HG02610 (cell line): ENCODE measurements around the gene SP140.
A peak's percentile ranks its signal among the peaks of the same experiment; 100 is the strongest.
"Not testable (repeated sequence)": the region's sequence is repeated elsewhere in the genome, so short reads cannot be mapped to it uniquely, and the experiment has no call there.

Experiments
- ATAC-seq: cut with Tn5 transposase; IDR thresholded peaks from one replicate; pipeline ENCODE4 v1.9.1; 2021; ENCODE audit warnings: mild to moderate bottlenecking, moderate library complexity; ENCODE audit not compliant: unreplicated experiment

The SP140 gene

DNA sequence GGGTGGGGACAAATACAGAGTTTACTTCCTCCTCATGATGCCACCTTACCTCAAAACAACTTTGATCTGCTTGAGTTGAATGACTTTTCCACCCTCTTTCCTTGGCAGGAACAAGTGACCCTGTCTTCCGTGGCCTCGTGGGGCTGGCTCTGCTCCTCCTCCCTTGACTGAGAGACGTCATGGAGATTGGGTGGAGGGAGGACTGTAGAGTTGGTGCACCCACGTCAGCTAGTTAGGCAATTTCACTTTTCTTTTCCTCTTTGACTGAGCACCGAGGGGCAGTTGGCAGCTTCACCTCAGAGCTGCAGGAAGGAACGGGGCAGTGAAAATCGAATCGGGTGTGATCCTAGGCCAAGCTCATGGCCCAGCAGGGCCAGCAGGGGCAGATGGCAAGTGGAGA, at the start of gene SP140:
Gene SP140 (plus strand): TSS at position 251 of the 400 bp plus-strand sequence. CDS start 109 bp downstream, at position 360.
- peak; percentile 87 for ATAC-seq

DNA sequence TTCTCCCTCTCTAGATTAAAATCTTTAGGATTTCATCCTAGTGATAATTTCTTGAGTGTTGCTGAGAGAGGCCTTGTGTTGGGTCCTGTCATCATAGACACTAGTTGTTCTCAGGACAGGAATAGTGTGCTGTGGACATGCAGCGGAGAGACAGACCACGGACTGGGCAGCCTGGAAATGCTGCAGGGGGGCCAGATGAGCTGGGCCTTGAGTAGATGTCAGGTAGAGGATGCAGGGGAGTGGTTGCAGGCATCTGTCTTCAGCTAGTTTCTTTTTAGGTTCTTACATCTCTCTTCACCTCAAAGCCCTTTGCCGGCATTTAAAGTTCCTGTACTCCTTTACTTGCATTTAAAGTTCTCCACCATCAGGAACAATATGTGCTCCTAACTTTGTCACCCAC, 48.5 kb upstream of the SP140 start:
- no peak for ATAC-seq

DNA sequence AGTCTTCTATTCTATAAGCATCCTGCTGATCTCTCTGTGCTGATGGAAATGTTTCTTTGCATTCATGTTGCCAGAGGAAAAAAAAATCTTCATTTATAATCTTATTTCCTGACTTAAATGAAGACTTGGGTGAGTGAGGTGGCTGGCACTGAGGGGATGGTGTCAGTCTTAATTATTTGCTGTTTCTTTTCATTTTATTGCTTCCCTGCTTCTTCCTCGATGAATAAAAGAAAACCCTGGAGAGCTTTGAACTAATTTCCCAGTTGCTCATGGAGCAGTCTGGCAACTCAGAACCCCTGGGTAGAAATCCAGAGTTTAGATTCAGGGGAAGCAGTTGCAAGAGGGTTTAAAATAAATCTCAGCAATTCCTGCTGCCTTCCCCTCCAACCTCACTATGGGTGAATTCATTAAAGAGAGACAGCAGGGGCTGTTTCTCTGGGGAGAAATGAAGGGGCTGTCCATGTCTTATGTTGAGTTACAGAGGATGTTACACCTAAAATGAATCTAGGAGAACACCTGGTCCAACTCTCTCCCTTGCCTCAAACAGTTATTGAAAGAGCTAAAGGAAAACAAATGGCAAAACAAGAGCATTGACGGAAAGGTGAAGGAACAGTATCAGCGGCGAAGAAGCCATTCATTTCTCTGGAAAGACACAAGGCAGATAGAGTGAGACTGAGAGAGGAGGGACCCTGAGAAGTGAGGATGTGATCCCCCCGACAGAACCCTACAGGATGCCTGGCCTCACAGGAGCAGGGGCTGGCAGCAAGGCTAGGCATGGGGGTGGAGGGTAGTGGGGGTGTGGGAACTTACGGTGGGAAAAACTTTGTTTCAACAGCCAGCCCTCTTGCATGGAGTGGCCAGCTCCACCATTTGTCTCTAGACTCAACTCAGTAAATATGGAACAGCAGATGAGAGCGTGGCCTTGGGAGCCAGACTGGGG, 46.7 kb upstream of the SP140 start:
- ATAC-seq, result no peak

DNA sequence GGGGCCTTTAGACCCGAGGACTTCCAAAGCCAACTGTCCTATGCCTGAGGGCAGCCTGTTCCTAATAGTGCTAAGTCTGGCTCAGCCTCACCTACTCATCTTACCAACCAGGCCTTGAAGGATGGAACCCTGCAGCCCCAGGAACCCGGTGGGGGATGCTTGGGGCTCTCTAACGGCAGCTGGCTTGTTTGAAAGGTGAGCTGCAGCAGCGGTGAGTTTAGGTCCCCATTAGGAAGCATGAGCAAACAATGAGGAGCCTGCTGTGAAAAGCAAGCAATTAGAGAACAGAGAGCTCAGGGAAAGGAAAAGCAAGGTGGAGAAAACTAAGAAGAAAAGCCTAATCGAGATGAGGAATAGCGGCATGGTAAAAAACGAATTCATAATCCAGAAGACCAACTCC, 45.6 kb upstream of the SP140 start:
- no peak for ATAC-seq

DNA sequence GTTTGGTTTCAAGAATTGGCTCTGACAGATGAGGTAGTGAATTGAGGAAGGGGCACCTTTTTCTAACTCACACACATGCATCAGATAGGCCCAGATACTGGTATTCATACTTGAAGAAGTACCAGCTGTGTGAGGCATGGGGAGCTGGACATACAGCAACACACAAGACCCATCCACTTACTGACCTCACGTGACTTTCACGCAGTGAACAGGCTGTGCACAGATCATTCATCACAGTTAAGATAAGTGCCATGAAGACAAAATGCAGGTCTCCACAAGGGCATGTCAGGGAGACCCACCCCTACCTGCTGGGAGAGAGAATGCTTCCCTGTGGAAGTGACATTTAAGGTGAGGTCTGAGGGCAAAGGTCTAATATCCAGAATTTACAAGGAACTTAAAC, 44.3 kb upstream of the SP140 start:
- ATAC-seq, result no peak

DNA sequence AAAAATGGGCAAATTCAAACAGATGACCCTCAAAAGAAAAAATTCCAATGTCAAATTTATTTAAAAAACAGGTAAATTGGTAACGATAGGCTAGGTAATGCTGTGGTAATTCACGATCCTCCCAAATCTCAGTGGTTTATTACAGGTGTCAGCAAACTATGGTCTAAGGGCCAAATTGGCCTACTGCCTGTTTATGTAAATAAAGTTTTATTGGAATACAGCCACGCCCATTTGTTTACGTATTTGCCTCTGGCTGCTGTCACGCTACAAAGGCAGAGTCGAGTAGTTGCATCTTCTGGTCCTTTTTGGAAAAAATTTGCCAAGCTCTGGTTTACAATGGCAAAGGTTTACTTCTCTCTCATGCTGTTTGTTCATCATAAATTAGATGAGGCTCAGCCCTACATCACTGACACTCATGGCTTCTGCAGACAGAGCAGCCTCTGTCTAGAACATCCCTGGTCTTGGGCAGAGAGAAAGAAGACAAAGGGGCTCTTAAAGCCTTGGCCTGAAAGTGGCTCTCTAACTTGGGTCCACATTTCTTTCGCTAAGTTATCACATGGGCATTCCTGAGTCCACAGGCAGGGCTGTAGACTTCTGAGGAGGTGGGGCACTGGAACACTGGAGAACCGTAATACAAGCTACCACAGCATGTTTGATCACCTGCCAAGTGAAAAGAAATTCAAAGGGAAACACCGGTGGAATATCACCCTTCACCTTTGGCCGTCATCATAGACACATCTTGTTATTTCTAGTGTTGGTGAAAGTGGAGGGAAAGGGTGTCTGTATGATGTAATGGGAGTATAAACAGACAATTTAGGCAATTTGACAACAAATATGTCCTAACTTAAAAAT, 40.6 kb upstream of the SP140 start:
- no peak for ATAC-seq

DNA sequence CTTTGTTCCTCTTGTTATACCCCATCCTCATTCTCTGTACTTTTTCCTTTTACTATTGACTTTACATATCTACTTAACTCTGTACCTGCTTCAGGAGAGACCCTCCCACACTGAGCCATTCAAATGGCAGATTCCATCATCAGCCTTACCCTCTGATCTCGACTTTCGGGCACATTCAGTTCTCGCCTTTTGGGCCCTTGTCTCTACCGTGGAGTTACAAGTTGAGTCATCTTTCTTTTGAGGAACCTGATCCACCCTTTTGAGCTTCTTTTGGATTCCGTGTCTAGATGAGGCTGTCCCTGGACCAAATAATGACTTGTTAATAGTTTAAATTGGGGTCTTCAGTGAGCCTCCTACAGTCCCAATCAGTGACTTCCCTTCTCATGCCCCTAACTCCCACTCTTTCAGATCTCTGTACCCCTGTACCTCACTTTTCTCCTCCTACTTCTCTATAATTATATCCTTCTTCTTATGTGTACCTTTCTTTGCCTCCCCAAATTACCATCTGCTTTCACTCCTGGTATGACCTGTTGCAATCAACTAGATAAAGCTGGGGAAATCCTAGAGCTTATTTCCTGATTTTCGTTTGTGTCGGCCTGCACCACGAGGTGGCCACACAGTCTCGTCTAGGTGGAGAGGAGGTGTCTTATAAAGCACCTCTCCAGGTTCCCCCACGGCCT, 23.0 kb upstream of the SP140 start:
- ATAC-seq, result peak; percentile 67

DNA sequence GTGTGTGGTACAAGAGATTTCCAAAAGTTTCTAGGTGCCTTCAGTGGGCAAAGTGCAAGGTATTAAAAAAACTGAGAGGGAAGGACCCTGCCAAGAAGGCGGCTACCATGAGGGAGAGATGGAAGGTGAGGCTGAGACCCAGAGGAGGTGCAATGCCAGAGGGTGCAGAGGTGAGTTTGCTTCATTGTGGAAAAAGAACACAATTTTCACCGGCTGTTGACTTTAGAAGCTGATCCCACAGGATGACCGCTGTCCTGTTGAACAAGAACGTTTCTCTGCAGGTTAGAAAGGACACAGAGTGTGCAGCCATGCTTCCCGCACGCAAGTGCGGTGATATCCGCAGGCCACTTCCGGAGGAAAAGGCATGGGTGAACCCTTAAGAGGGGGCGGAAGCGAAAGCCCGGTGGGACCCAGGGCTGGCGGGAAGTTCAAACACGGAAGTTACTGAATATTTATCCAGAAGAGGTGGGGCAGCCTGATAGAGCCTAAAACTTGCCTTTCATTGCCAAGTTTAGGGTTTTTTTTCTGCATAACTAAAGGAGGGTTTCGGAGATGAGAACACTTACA, 22.3 kb upstream of the SP140 start:
- no peak for ATAC-seq

DNA sequence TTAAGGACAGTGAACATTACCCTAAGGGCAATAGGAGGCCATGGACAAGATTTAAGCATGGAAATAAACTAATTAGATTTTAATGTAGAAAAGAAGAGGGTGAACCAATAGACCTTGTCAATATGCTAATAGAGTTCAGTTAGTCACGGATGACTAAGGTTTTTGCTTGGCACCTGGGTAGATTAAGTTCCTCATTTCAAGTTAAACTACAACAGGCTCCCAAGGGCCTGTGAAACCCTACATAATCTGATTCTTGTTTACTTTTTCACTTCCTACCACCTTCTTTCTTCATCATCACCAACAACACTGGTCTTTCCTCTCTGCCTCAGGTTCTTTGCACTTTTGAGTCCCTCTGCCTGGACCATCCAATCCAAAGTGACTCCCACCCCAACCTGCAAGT, 20.5 kb upstream of the SP140 start:
- ATAC-seq, result no peak

DNA sequence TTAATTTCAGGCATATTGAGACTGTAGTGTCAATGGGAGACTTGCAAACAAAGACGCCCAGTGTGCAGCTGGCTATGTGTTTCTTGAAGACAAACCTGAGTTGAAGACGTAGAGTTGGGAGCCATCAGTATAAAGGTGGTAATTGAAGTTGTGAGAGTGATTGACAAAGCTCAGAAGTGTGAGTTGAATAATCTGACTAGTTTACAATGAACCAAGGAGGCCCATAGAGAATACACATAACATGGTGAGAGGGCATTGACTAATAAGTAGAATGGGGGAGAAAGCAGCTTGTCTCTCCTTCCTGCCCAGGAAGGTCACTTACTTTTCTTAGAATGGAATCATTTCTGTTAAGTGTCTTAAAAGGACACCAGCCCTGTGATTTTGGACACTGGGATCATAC, 19.8 kb upstream of the SP140 start:
- ATAC-seq, result peak; percentile 52

DNA sequence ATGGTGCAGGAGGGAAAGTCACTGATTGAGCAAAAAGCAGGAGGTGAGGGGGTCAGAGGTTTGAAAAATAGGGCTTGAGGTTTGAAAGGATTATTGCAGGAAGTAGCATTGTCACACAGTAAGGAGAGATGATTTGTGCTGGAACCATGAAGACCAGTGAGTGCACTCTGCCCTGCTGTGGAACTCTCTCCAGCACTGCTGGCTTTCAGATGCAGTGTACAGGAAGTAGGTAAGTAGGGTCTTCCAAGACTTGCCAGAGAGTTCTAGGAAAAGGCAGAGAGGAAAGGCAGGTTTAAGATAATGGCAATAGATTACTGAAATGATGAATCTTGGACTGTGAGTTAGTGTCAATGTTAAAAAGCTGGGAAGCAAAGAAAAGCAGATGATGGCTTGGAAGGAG, 17.0 kb upstream of the SP140 start:
- ATAC-seq, result no peak

DNA sequence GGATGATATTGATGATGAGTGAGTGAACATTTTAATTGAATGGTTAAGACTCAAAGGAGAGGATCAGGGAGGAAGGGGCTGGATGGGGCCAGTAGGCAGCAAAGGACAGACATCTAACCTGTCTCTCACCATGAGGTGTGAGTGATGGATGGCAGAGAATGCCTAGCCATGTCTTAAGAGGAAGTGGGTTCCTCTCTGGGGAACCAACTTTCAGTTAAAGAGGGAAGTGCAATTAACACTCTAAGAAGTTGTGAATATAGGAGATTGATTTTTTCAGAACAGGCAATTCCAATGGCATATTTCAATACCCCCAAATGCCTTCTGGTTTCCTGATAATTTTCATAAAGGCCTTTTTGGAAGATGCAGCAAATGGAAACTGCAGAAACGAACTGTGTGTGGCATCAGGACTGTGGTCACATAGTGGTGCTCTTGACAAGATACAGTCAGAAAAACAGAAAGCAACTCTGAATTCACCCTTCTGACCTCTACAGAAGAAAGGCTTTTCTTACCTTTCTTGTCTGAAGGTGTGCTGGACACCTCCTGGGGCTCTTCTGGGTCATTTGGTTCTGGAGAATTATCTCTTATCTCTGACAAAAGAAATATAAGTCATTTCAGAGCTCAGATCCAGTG, 16.0 kb upstream of the SP140 start:
- ATAC-seq, result peak; percentile 42

DNA sequence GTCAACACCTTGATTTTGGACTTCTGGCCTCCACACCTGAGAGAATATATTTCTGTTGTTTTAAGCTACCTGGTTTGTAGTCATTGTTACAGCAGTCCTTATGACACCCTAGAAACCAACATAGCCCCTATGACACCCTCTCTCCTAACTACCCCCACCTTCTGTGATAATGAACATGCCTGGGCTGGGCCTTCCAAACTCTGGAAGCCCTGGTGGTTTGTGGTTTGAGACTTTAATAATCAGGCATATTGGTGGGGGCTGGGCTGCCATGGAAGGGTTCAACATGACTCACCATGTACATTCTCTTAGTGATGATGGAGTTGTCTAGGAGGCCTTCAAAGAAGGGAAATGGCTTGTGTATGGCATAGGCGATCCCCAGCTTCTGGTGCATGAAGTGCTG, 9.0 kb upstream of the SP140 start:
- no peak for ATAC-seq

DNA sequence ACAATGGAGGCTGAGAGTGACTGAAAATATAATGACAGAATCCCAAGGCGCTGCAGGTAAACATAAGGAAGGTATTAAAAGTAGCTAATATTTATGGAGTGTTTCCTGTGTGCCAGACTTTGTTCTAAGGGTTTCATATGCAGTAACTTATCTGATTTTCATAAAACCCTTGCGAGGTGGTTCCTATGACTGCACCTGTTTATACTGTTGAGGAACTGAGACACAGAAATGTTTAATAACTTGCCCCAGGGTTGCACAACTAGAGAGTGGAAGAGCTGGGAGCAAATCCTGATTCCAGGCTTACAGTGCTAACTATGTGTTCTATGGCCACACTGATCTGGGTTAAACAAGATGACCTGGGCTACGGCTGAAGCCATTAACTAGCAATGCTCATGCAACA, 8.1 kb upstream of the SP140 start:
- ATAC-seq, result no peak

DNA sequence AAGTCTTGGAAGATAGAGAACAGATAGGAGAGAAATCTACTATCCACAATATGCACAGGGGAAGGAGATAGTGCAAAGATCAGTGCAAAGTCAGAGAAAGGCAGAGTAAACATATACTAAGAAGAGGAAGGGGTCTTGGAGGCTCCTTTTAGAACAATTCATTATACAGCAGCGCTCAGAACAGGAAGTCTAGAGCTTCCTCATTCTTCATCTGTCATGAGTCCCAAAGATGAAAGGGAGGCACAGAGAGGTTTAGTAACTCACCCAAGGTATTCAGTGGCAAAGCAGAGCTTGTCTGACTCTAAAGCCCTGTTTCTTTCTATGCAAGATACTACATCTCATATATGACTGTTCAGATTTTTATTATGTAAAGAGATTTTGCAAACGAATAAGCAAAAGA, 7.1 kb upstream of the SP140 start:
- peak; percentile 33 for ATAC-seq

DNA sequence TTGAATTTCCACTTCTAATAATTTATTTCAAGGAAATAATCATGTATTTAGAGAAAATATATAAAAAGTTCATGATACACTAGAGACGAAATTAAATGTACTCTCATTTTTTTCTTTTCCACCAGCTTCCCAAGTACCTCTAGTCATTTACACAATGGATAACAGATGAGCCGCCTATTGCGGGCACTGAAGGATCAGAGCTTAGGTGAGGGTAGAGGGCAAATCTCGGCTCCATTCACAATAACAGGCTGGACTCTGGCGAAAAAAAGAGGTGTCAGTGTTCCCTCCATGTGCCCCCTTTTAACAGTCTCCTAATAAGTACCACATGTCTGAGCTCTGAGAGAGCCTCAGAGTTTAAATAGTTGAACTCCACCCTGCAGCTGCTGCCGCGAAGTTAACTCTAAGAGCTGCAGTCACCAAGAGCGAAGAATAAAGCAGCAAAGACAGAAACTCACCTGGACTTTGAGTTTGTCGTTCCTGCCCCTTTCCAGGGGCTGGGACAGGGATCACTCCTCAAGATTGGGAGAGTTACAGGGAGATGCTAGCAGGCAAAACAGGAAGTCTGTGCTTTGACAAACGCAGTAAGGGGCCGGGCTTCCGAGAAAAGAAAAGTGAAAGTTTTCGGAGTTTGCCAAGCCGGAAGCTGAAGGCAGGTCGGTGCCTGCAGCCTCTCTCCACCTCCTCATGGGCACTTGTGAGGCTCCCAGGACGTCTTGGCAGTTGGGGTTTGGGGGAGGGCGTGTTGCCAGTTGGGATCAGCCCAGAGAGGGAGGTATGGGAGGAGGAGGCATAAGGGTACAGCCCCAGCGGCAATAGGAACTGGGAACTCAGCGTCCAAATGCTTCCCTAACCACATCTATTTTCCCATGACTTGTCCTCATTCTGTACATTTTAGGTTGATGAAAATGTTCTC, 5.9 kb upstream of the SP140 start, which contains the start of gene SP110:
Gene SP110 (minus strand): TSS at position 566 of the 913 bp plus-strand sequence. CDS start 3,057 bp downstream, outside the sequence.
- ATAC-seq, result peak; percentile 81

DNA sequence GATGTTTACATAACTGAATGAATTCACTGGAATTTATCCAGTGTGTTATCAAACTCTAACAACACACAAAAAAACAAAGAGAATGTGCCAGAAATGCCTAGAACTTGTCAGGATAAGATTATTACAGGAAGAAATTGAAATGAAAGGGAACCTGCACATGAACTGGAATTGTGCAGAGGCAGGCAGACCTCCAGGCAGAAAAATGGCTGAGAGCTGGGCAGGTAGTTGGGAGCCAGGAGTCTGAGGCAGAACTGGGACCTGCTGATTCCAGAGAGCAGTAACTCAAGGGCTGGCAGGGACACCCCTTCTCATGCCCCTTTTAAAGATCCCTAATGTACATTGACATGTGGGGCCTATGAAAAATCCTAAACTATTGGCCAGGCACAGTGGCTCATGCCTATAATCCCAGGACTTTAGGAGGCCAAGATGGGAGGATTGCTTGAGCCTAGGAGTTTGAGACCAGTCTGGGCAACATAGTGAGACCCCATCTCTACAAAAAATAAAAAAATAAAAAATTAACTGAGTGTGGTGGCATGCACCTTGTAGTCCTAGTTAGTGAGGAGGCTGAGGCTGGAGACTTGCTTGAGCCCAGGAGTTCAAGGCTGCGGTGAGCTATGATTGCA, 5.1 kb upstream of the SP140 start:
- no peak for ATAC-seq

DNA sequence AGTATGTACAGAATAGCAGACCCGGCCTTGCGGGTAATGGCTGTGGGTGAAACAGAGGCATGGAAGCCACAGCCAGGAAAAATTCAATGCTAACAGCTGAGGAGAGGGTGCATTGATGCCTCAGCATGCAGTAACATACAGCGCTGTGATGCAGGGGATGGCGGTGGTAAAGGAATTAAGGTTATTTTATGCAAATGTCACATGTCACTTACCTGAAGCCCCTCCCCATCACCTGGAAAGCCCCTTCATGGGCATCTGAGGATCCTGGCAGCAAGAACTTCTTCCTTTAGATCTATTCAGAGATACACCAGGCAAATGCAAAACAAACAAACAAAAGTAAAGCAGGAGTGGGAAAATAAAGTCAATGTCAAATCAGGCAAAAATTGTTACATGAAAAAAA, 4.0 kb upstream of the SP140 start:
- no peak for ATAC-seq

DNA sequence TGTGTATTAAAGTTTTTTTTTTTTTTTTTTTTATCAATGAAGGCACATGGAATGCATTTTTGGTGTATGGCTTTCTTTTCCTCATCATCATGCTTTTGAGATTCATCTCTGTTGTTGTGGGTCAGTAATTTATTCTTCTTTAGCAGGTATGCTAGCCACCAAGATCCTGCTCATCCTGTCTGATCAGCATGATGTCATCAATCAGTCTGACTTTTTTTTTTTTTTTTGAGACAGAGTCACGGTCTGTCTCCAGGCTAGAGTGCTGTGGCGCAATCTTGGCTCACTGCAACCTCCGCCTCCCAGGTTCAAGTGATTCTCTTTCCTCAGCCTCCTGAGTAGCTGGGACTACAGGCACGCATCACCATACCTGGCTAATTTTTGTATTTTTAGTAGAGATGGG, 2.7 kb upstream of the SP140 start:
- not testable (repeated sequence) for ATAC-seq
